ENCODE data around the gene SPSB3. TPM values are rescaled to one million over a fixed set of nuclear protein-coding genes. Genes with fewer than 3 reads are reported as not detected.
"Not testable (repeated sequence)": the region's sequence is repeated elsewhere in the genome, so short reads cannot be mapped to it uniquely, and the experiment has no call there.

SPSB3 gene
- total and polyA plus RNA-seq, 2 donors (not counting 1 experiment from before 2014, with no cell fraction given), result 9.6 to 32.7 TPM

DNA sequence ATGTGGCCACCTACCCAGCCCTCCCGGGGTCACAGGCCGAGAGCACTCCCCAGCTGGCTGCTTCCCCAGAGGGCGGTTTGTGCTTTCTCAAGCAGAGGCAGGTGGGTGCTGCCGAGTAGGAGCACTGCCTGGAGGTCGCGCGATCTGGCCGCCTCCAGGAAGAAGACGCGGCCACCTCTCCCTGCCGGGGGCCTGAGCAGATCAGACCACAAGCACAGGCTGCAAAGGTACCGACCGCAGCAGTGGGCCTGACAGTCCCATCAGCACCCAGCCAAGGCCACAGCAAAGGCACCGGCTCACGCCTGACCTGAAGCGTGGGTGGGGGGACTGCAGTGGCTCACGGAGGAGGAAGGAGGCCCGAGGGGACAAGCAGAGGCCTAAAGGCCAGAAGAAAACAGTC, 26.3 kb upstream of the SPSB3 start:
- TF ChIP-seq EZH2 (IDR thresholded peaks at IDR 0.05; ENCODE audit: low read length, missing control alignments), result no peak

DNA sequence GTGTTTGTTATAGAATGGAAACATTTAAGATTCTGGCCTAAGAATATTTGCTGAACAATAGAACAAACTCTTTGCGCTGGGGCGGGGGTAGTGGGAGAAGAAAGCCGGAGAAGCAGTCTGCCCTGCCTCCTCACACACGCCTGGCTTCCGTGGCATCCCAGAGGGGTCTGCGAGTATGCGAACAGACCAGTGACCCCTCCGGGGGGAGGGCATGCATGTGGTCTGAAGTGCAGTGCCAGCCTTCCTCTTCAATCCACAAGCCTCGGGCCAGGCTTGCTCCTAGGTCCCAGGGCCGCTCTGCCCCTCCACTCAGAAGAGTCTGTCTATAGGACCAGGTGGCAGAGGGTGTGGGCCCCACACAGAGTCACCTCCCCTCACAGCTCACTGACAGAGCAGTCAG, 25.3 kb upstream of the SPSB3 start:
- DNase-seq (ENCODE audit: low read depth in 2 of 2), result no peak
- Histone ChIP-seq H2AFZ (ENCODE audit: low read length) (no peak overlapping the region), H3K9ac (ENCODE audit: insufficient read depth, low read length) (no peak overlapping the region), H3K4me2 (ENCODE audit: extremely low read depth, insufficient read depth, low read length) (no peak overlapping the region), H3K9me3 (ENCODE audit: control insufficient read depth, insufficient read depth, low read depth, low read length) (no peaks in the 10 kb centered on the region), H3K79me2 (ENCODE audit: control insufficient read depth, insufficient read depth, low read length) (no peaks in the 10 kb centered on the region), H4K20me1 (ENCODE audit: control insufficient read depth, extremely low read depth, insufficient read depth, low read length) (no peaks in the 10 kb centered on the region), H3K4me1 (ENCODE audit: control insufficient read depth, extremely low read depth, insufficient read depth, low read length) (no peaks in the 10 kb centered on the region), H3K27me3 (ENCODE audit: control insufficient read depth, insufficient read depth, low read length) (no peaks in the 10 kb centered on the region), H3K27ac (ENCODE audit: insufficient read depth, low read length) (no peak overlapping the region), H3K36me3 (ENCODE audit: control insufficient read depth, insufficient read depth, low read length) (peaks cover 5% of the 10 kb centered on the region), H3K4me3 (replicated peaks in 1 of 4; ENCODE audit: control extremely low read depth in 1 of 4, insufficient read depth in 1 of 4, low read depth in 3 of 4, low read length in 4 of 4) (no peak overlapping the region)
- TF ChIP-seq EZH2 (IDR thresholded peaks at IDR 0.05; ENCODE audit: low read length, missing control alignments), result no peak
- TF ChIP-seq, protein P1, sequence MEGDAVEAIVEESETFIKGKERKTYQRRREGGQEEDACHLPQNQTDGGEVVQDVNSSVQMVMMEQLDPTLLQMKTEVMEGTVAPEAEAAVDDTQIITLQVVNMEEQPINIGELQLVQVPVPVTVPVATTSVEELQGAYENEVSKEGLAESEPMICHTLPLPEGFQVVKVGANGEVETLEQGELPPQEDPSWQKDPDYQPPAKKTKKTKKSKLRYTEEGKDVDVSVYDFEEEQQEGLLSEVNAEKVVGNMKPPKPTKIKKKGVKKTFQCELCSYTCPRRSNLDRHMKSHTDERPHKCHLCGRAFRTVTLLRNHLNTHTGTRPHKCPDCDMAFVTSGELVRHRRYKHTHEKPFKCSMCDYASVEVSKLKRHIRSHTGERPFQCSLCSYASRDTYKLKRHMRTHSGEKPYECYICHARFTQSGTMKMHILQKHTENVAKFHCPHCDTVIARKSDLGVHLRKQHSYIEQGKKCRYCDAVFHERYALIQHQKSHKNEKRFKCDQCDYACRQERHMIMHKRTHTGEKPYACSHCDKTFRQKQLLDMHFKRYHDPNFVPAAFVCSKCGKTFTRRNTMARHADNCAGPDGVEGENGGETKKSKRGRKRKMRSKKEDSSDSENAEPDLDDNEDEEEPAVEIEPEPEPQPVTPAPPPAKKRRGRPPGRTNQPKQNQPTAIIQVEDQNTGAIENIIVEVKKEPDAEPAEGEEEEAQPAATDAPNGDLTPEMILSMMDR (conservative IDR thresholded peaks at IDR 0.05 in 1 of 2, IDR thresholded peaks at IDR 0.05 in 1 of 2; ENCODE audit: low read depth in 1 of 2, low read length in 2 of 2), result no peak

More for the DNA sequence above, 26.3 kb upstream of the SPSB3 start:
- H3K27me3 ChIP-seq (ENCODE audit: control insufficient read depth, insufficient read depth, low read length), result no peaks in the 10 kb centered on the region
- H3K27ac ChIP-seq (ENCODE audit: insufficient read depth, low read length), result no peak overlapping the region
- no peaks in the 10 kb centered on the region for H3K9me3 ChIP-seq (ENCODE audit: control insufficient read depth, insufficient read depth, low read depth, low read length)
- H2AFZ ChIP-seq (ENCODE audit: low read length), result no peak overlapping the region
- H3K4me3 ChIP-seq (replicated peaks in 1 of 4; ENCODE audit: control extremely low read depth in 1 of 4, insufficient read depth in 1 of 4, low read depth in 3 of 4, low read length in 4 of 4), result no peak overlapping the region
- DNase-seq (ENCODE audit: low read depth in 2 of 2), result no peak
- no peak overlapping the region for H3K4me2 ChIP-seq (ENCODE audit: extremely low read depth, insufficient read depth, low read length)
- peaks cover 5% of the 10 kb centered on the region for H3K36me3 ChIP-seq (ENCODE audit: control insufficient read depth, insufficient read depth, low read length)
- no peaks in the 10 kb centered on the region for H4K20me1 ChIP-seq (ENCODE audit: control insufficient read depth, extremely low read depth, insufficient read depth, low read length)
- no peaks in the 10 kb centered on the region for H3K79me2 ChIP-seq (ENCODE audit: control insufficient read depth, insufficient read depth, low read length)
- peaks cover 3% of the 10 kb centered on the region for H3K4me1 ChIP-seq (ENCODE audit: control insufficient read depth, extremely low read depth, insufficient read depth, low read length)
- no peak overlapping the region for H3K9ac ChIP-seq (ENCODE audit: insufficient read depth, low read length)

- TF ChIP-seq, protein P1 (conservative IDR thresholded peaks at IDR 0.05 in 1 of 2, IDR thresholded peaks at IDR 0.05 in 1 of 2; ENCODE audit: low read depth in 1 of 2, low read length in 2 of 2), result no peak
- no peak for TF ChIP-seq EZH2 (IDR thresholded peaks at IDR 0.05; ENCODE audit: low read length, missing control alignments)
- H3K27me3 ChIP-seq (ENCODE audit: control insufficient read depth, insufficient read depth, low read length), result no peaks in the 10 kb centered on the region
- H3K27ac ChIP-seq (ENCODE audit: insufficient read depth, low read length), result no peak overlapping the region
These were observed 18.3 kb upstream of the SPSB3 start for GRCh38 chr16:1800701-1801100.

DNA sequence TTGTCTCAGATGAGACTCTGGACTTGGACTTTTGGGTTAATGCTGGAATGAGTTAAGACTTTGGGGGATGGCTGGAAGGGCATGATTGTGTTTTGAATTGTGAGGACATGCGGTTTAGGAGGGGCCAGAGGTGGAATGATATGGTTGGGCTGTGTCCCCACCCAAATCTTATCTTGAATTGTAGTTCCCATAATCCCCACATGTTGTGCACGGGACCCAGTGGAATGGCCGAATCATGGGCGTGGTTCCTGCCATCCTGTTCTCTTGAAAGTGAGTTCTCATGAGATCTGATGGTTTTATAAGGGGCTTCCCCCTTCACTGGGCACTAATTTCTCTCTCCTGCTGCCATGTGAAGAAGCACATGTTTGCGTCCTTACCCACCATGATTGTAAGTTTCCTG, 16.9 kb upstream of the SPSB3 start:
- H4K20me1 ChIP-seq (ENCODE audit: control insufficient read depth, extremely low read depth, insufficient read depth, low read length); H3K4me1 ChIP-seq (ENCODE audit: control insufficient read depth, extremely low read depth, insufficient read depth, low read length); H3K79me2 ChIP-seq (ENCODE audit: control insufficient read depth, insufficient read depth, low read length); H2AFZ ChIP-seq (ENCODE audit: low read length); H3K36me3 ChIP-seq (ENCODE audit: control insufficient read depth, insufficient read depth, low read length); H3K4me2 ChIP-seq (ENCODE audit: extremely low read depth, insufficient read depth, low read length); DNase-seq (ENCODE audit: low read depth in 2 of 2); H3K9ac ChIP-seq (ENCODE audit: insufficient read depth, low read length); H3K9me3 ChIP-seq (ENCODE audit: control insufficient read depth, insufficient read depth, low read depth, low read length); H3K27ac ChIP-seq (ENCODE audit: insufficient read depth, low read length); H3K4me3 ChIP-seq (replicated peaks in 1 of 4; ENCODE audit: control extremely low read depth in 1 of 4, insufficient read depth in 1 of 4, low read depth in 3 of 4, low read length in 4 of 4); H3K27me3 ChIP-seq (ENCODE audit: control insufficient read depth, insufficient read depth, low read length): not testable (repeated sequence)

More at GRCh38 chr16:1800701-1801100, 18.3 kb upstream of the SPSB3 start:
- H3K4me3 ChIP-seq (replicated peaks in 1 of 4; ENCODE audit: control extremely low read depth in 1 of 4, insufficient read depth in 1 of 4, low read depth in 3 of 4, low read length in 4 of 4), result no peak overlapping the region
- H4K20me1 ChIP-seq (ENCODE audit: control insufficient read depth, extremely low read depth, insufficient read depth, low read length), result no peaks in the 10 kb centered on the region
- no peaks in the 10 kb centered on the region for H3K36me3 ChIP-seq (ENCODE audit: control insufficient read depth, insufficient read depth, low read length)
- H3K4me1 ChIP-seq (ENCODE audit: control insufficient read depth, extremely low read depth, insufficient read depth, low read length), result no peaks in the 10 kb centered on the region
- no peak overlapping the region for H3K9ac ChIP-seq (ENCODE audit: insufficient read depth, low read length)
- H3K9me3 ChIP-seq (ENCODE audit: control insufficient read depth, insufficient read depth, low read depth, low read length), result no peaks in the 10 kb centered on the region
- no peak overlapping the region for H2AFZ ChIP-seq (ENCODE audit: low read length)
- H3K79me2 ChIP-seq (ENCODE audit: control insufficient read depth, insufficient read depth, low read length), result no peaks in the 10 kb centered on the region
- no peak for DNase-seq (ENCODE audit: low read depth in 2 of 2)
- H3K4me2 ChIP-seq (ENCODE audit: extremely low read depth, insufficient read depth, low read length), result no peak overlapping the region

Data from fibroblast of lung (primary cell).